Progenitor cell of endocrine pancreas (in vitro differentiated cells): ENCODE measurements around the gene UNC13D. TPM values are rescaled to one million over a fixed set of nuclear protein-coding genes. Genes with fewer than 3 reads are reported as not detected.
A peak's percentile ranks its signal among the peaks of the same experiment; 100 is the strongest.

Experiments used
- DNase-seq: peaks from one replicate; pipeline ENCODE4 v3.0.0; 2021; ENCODE audit warnings: low spot score; ENCODE audit not compliant: unreplicated experiment
- H3K27ac Mint-ChIP-seq: 2 replicates; pipeline ENCODE4 v1.8.0; 2021; ENCODE audit warnings: mild to moderate bottlenecking, moderate library complexity, mixed read lengths
- H3K27me3 Mint-ChIP-seq: 2 replicates; pipeline ENCODE4 v1.8.0; 2021; ENCODE audit warnings: mixed read lengths
- H3K36me3 Mint-ChIP-seq: 2 replicates; pipeline ENCODE4 v1.8.0; 2022; ENCODE audit warnings: mixed read lengths; ENCODE audit not compliant: insufficient read depth
- H3K4me1 Mint-ChIP-seq: 2 replicates; pipeline ENCODE4 v1.8.0; 2021; ENCODE audit warnings: low read depth, mixed read lengths
- H3K4me3 Mint-ChIP-seq: 2 replicates; pipeline ENCODE4 v1.8.0; 2021; ENCODE audit warnings: low read depth, mild to moderate bottlenecking, moderate library complexity, mixed read lengths
- H3K9me3 Mint-ChIP-seq: 2 replicates; pipeline ENCODE4 v1.8.0; 2021; ENCODE audit warnings: low read depth, mixed read lengths
- CTCF ChIP-seq: fragments of 200-600 bp; sonication (generic); IDR thresholded peaks from one replicate; pipeline ENCODE4 v1.5.0; 2021; ENCODE audit warnings: antibody characterized with exemption, mild to moderate bottlenecking; ENCODE audit not compliant: unreplicated experiment
- long read RNA-seq: library from polyadenylated mRNA; unstranded; transcript quantifications from one replicate; pipeline ENCODE4 v2.0.0, GENCODE V29; 2020
- total RNA-seq: library from RNA; stranded (reverse); gene quantifications from 2 replicates; pipeline ENCODE4 v1.2.1, GENCODE V29; 2021

Gene UNC13D
- total RNA-seq, result 2.7 and 3.1 TPM in 2 replicates
- long read RNA-seq, result 0 reads

GRCh38 chr17:75843577-75844529 is at the start of gene UNC13D:
Gene UNC13D (minus strand): TSS chr17:75844404. CDS start chr17:75844337, 67 bp downstream.
- no peak within 1 kb of the TSS for H3K4me3 Mint-ChIP-seq
- no peaks in the 10 kb centered on the region for H3K27me3 Mint-ChIP-seq
- peaks cover 6% of the 10 kb centered on the region for H3K36me3 Mint-ChIP-seq

GRCh38 chr17:75893305-75894048 is 49.3 kb upstream of the UNC13D start:
- DNase-seq, result no peak
- no peaks in the 10 kb centered on the region for H3K9me3 Mint-ChIP-seq
- H3K27ac Mint-ChIP-seq, result no peak overlapping the region
- H3K4me1 Mint-ChIP-seq, result peaks cover 8% of the 10 kb centered on the region
- peaks cover 11% of the 10 kb centered on the region for H3K27me3 Mint-ChIP-seq
- H3K4me3 Mint-ChIP-seq, result no peak overlapping the region
- no peaks in the 10 kb centered on the region for H3K36me3 Mint-ChIP-seq
- TF ChIP-seq CTCF, result no peak

More at GRCh38 chr17:75843577-75844529, at the start of gene UNC13D:
- H3K27ac Mint-ChIP-seq, result peak within 1 kb of the TSS; percentile 86
- H3K4me1 Mint-ChIP-seq, result peaks cover 12% of the 10 kb centered on the region
- TF ChIP-seq CTCF, result no peak
- H3K9me3 Mint-ChIP-seq, result no peaks in the 10 kb centered on the region
- DNase-seq, result no peak

- no peak overlapping the region for H3K27ac Mint-ChIP-seq
- no peak for DNase-seq
- H3K4me1 Mint-ChIP-seq, result peaks cover 8% of the 10 kb centered on the region
- no peak overlapping the region for H3K4me3 Mint-ChIP-seq
- TF ChIP-seq CTCF, result no peak
- no peaks in the 10 kb centered on the region for H3K9me3 Mint-ChIP-seq
- H3K36me3 Mint-ChIP-seq, result no peaks in the 10 kb centered on the region
- peaks cover 11% of the 10 kb centered on the region for H3K27me3 Mint-ChIP-seq
Measured at GRCh38 chr17:75892556-75893224, 48.5 kb upstream of the UNC13D start.

GRCh38 chr17:75891605-75892555 is 47.7 kb upstream of the UNC13D start:
- H3K27ac Mint-ChIP-seq, result no peak overlapping the region
- no peak for DNase-seq
- H3K9me3 Mint-ChIP-seq, result no peaks in the 10 kb centered on the region
- no peak overlapping the region for H3K4me3 Mint-ChIP-seq
- no peaks in the 10 kb centered on the region for H3K36me3 Mint-ChIP-seq
- H3K27me3 Mint-ChIP-seq, result peaks cover 11% of the 10 kb centered on the region
- TF ChIP-seq CTCF, result no peak
- peaks cover 8% of the 10 kb centered on the region for H3K4me1 Mint-ChIP-seq
